Activated CD8-positive, alpha-beta memory T cell treated with anti-CD3 and anti-CD28 coated beads for 48 hours (primary cell): ENCODE results near the gene NEURL1B.
"Not testable (repeated sequence)": the region's sequence is repeated elsewhere in the genome, so short reads cannot be mapped to it uniquely, and the experiment has no call there.

Experiments
- DNase-seq, 3 experiments: peaks; one replicate each; pipeline ENCODE4 v3.0.0-alpha.2; 2020; ENCODE audit warnings: low read depth in 2 of 3, low spot score in 2 of 3

The NEURL1B gene

DNA sequence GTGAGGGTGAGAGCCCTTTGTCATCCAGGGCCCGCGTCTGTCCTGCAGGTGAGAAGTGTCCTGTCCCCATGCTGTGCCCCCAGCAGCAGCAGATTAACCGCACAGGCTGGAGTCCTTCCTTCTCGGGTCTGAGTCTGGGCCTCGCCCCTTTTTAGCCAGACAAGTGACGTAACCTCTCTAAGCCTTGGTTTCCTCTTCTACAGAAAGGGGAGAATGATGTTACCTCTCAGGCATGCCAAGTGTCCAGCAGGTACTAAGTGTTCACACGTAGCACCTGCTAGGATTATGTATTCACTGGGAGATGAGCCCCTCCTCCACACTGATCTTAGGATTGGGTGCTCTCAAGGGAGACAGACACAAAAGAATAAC lies 6.9 kb downstream of the NEURL1B start:
- DNase-seq = no peak

GRCh38 chr5:172648755-172649154 lies 7.7 kb downstream of the NEURL1B start:
- DNase-seq = no peak

GRCh38 chr5:172656496-172656895 lies 15.4 kb downstream of the NEURL1B start:
- DNase-seq = not testable (repeated sequence)

GRCh38 chr5:172657524-172658233 lies 16.6 kb downstream of the NEURL1B start:
- not testable (repeated sequence) for DNase-seq

- DNase-seq = no peak
These were observed 17.3 kb downstream of the NEURL1B start for GRCh38 chr5:172658391-172658790.

DNA sequence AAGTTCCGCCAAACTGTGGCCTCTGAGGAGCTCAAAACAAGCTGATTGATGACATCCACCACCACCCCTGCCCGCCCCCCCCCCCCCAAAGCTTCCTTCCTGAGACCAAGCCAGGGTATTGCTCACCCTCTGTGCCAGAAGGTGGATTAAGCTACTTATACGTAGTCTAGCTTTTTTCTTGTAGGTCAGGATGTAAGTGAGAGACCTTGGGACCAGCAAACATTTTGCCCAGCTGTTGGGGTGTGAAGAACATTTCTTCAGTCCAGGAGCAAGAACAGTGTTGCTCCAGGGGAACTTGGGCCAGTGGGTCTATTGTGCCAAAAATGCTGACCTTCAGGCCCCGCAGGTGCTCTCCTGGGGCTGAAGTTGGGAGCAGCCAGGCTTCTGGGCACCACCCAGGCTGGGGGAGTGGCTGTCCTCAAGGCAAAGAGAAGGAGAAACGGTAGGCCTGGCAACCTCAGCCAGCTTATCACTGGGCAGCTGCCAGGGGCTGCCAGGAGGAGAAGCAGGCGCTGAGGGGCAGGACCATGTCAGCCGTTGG lies 18.0 kb downstream of the NEURL1B start:
- DNase-seq = no peak

GRCh38 chr5:172659570-172659908 lies 18.5 kb downstream of the NEURL1B start:
- no peak for DNase-seq

DNA sequence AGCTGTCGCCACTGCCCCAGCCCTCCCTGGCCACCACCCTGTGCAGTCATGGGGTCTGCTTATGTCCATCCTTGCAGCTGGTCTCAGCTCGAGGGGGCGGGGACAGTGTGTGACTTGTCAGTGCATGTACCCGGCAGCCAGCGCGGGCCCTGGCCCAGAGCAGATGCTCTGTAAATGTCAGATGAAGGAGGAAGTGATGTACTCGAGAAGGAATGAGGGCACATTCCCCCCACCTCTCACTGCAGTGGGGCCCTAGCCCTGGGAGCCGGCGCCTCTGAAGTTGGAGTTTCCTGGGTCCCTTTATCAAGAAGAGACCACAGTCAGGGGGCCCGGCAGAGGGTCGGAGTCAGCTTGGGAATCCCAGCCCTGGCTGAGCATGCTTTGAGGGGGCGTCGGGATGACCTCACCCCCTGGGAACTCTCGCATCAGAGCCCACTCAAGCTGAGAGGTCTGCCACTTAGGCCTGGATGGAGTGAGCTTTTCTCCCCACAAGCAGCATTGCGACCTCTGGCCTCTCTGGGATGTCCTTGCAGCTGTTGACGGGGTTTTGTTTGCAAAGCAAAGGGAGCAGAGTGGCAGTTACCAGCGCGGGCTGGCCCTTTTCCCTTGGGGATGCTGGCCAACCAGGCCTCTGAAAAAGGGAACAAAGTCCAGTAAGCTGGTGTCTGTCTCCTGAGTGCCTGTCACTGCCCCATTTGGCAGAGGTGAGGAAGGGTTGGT lies 19.0 kb downstream of the NEURL1B start:
- no peak for DNase-seq

- DNase-seq = no peak
These were observed 19.9 kb downstream of the NEURL1B start for GRCh38 chr5:172660974-172661373.

- no peak for DNase-seq
These were observed 20.5 kb downstream of the NEURL1B start for GRCh38 chr5:172661526-172661925.

DNA sequence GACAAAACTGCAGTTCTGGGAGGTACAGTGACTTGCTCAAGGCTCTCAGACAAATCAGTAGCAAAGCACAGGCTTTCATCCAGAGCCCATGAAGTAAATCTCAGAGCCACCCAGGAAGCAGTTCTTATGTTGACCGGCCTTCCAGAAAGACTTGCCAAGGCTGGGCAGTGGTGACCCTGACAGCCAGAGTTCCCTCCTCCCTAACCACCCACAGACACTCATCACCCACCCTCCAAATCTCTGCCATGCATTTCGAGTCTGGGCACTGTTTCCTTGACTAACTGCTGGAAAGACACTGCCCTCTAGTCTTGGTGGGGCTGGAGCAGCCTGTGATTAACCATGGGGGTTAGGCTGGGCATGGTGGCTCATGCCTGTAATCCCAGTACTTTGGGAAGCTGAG lies 21.5 kb downstream of the NEURL1B start:
- DNase-seq = no peak

GRCh38 chr5:172664018-172664417 lies 23.0 kb downstream of the NEURL1B start:
- DNase-seq = no peak

- DNase-seq = no peak
These were observed 23.8 kb downstream of the NEURL1B start for GRCh38 chr5:172664681-172665541.

DNA sequence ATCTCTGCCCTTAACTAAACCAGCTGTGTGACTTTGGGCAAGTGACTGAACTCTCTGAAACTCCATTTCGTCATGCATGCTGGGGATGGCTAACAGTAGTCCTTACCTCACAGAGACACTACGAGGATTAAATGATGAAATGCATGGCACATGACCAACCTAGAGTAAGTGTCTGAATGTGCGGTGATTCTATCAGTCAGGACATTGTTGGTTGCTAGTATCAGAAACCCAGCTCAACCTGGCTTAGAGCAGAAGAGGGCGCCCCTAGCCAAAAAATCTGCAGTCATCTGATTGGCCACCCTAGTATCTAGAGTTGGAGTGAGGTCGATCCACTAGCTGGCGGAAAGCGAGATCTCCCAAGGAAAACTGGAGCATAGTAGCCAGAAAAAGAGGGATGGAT lies 25.2 kb downstream of the NEURL1B start:
- no peak for DNase-seq

- no peak for DNase-seq
These were observed 26.9 kb downstream of the NEURL1B start for GRCh38 chr5:172667786-172668593.

GRCh38 chr5:172668594-172669071 lies 27.6 kb downstream of the NEURL1B start:
- DNase-seq = no peak

GRCh38 chr5:172669386-172670004 lies 28.4 kb downstream of the NEURL1B start:
- DNase-seq = no peak

- no peak for DNase-seq
These were observed 28.9 kb downstream of the NEURL1B start for GRCh38 chr5:172670005-172670402.

DNA sequence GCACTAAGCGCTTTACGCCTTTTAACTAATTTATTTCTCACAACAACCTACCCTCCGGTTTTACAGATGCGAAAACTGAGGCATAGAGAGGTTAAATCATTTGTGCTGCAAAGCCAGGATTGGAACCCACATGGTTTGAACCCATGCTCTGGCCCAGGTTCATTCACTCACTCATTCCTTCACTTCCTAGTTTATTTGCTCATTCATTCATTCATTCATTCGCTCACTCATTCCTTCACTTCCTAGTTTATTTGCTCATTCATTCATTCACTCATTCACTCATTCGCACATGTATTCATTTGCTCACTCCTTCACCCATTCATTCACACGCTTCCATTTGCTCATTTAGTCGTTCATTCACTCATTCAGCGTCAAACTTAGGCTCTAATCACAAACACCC lies 29.4 kb downstream of the NEURL1B start:
- DNase-seq = no peak

DNA sequence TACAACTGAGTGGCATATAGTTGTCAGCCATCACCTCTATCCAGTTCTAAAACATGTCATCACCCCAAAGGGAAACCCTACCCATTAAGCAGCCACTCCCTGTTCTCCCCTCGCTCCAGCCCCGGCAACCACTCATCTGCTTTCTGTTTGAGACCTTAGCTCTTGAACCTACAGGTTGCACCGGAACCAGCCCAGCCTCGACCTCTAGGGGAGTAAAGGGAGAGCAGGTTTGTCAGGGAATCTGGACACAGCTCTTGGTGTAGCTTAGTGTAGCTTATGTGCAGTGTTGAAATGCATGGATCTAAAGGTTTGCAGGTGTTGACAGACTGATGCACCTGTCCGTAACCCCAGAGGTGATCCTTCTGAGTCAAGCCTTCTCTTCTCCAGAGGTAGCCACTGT lies 30.0 kb downstream of the NEURL1B start:
- DNase-seq = no peak
